Measurements from ENCODE around the gene PELI1. TPM values are rescaled to one million over a fixed set of nuclear protein-coding genes. Genes with fewer than 3 reads are reported as not detected.
A peak's percentile ranks its signal among the peaks of the same experiment; 100 is the strongest.

Gene PELI1
- total RNA-seq, 3 donors from 2014 or later = 45.6 to 51.2 (median 48.9) TPM

DNA sequence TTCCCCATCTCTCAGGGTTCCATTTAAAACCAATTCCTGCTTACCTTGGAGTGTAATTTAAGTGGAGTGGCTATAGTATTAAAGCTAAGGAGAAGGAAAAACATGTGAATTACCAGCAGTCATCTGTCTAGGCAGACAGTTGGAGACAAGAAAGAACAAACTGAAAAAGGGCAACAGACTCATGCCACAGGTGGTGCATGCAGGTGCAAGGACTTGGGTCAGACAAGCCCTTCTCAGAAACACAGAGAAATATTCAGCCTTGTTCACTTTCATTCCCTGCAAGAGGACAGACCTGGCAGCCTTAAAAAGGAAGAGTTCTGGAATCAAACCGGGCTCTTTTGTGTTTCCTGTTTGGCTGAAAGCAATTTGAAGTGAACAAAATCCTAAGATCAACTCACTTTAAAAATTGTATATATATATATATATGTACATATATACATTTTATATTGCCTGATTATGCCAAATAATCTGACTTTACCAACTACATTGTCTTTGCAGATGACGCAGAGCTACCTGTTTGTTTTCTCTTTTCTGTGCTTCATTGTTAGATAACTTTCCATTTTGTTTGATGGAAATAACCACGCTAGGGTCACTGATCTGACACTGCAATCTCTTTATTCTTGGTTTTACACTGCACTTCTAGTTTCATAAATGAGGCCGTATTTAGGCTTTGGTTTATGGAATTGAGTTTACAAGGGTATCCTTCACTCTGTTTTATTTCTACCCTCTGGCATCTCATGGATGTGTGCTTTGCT lies 89.9 kb downstream of the PELI1 start:
- no peak overlapping the region for H3K4me3 ChIP-seq
- intact Hi-C loops (cut with DNase I, micrococcal nuclease) = loop anchor here (5.0 kb wide), 2 partner anchors 258 to 273 kb away; no protein-coding TSS in a partner anchor
- DNase-seq (no peak), ATAC-seq (peak; percentile 13)
- no peaks in the 10 kb centered on the region for H3K36me3 ChIP-seq (ENCODE audit: low read depth)
- no peaks in the 10 kb centered on the region for H3K9me3 ChIP-seq
- TF ChIP-seq, protein P1, sequence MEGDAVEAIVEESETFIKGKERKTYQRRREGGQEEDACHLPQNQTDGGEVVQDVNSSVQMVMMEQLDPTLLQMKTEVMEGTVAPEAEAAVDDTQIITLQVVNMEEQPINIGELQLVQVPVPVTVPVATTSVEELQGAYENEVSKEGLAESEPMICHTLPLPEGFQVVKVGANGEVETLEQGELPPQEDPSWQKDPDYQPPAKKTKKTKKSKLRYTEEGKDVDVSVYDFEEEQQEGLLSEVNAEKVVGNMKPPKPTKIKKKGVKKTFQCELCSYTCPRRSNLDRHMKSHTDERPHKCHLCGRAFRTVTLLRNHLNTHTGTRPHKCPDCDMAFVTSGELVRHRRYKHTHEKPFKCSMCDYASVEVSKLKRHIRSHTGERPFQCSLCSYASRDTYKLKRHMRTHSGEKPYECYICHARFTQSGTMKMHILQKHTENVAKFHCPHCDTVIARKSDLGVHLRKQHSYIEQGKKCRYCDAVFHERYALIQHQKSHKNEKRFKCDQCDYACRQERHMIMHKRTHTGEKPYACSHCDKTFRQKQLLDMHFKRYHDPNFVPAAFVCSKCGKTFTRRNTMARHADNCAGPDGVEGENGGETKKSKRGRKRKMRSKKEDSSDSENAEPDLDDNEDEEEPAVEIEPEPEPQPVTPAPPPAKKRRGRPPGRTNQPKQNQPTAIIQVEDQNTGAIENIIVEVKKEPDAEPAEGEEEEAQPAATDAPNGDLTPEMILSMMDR (IDR thresholded peaks at IDR 0.05) = no peak
- H3K4me1 ChIP-seq (ENCODE audit: low read depth) = peaks cover 5% of the 10 kb centered on the region

- TF ChIP-seq, protein P1 (IDR thresholded peaks at IDR 0.05) = no peak
- Histone ChIP-seq H3K36me3 (ENCODE audit: low read depth) (no peaks in the 10 kb centered on the region), H3K9me3 (no peaks in the 10 kb centered on the region), H3K4me3 (no peak overlapping the region), H3K4me1 (ENCODE audit: low read depth) (peaks cover 5% of the 10 kb centered on the region)
- DNase-seq = no peak
- no peak for ATAC-seq
- intact Hi-C loops (cut with DNase I, micrococcal nuclease) = loop anchor here (5.0 kb wide), 2 partner anchors 260 to 275 kb away; no protein-coding TSS in a partner anchor
Observed at GRCh38 chr2:64052463-64053241, 91.6 kb downstream of the PELI1 start.

- peaks cover 5% of the 10 kb centered on the region for H3K4me1 ChIP-seq (ENCODE audit: low read depth)
- H3K36me3 ChIP-seq (ENCODE audit: low read depth) = no peaks in the 10 kb centered on the region
- peak; percentile 98 for ATAC-seq
- peak in 2 of 3 donors; percentile 68 to 83 for DNase-seq
- intact Hi-C loops (cut with DNase I, micrococcal nuclease) = loop anchor here (5.0 kb wide), 2 partner anchors 263 to 278 kb away; no protein-coding TSS in a partner anchor
- H3K9me3 ChIP-seq = no peaks in the 10 kb centered on the region
- H3K4me3 ChIP-seq = no peak overlapping the region
- TF ChIP-seq, protein P1 (IDR thresholded peaks at IDR 0.05) = peak; percentile 75
Observed at GRCh38 chr2:64049633-64050220, 94.5 kb downstream of the PELI1 start.

- Histone ChIP-seq H3K4me3 (no peak overlapping the region), H3K9me3 (no peaks in the 10 kb centered on the region), H3K4me1 (ENCODE audit: low read depth) (peaks cover 5% of the 10 kb centered on the region), H3K36me3 (ENCODE audit: low read depth) (no peaks in the 10 kb centered on the region)
- intact Hi-C loops (cut with DNase I, micrococcal nuclease) = no loop called here
- TF ChIP-seq, protein P1 (IDR thresholded peaks at IDR 0.05) = no peak
- DNase-seq = no peak
- ATAC-seq = no peak
Observed at GRCh38 chr2:64045938-64046337, 98.3 kb downstream of the PELI1 start.

Other genes with a start within 250 kb of the PELI1 start
- 10 to 100 TPM; 18.1 to 25.7 (median 21.9) TPM for gene VPS54, start 125.0 kb downstream of the PELI1 start, total RNA-seq